OCI-LY3 (cell line): ENCODE measurements around the gene PGLYRP4.

ENCODE experiments used
- CTCF ChIP-seq: fragments of 200-600, 300-600 bp; sonication (generic); IDR thresholded peaks from 2 replicates; pipeline ENCODE4 v1.5.1; 2014; ENCODE audit warnings: antibody characterized with exemption, low read length, low read depth
- EZH2phosphoT487 ChIP-seq: fragments of 200-600 bp; shearing (Covaris generic); IDR thresholded peaks from 2 replicates; pipeline ENCODE4 v1.6.1; 2018; ENCODE audit warnings: antibody characterized with exemption, mixed run types, low read depth

DNA sequence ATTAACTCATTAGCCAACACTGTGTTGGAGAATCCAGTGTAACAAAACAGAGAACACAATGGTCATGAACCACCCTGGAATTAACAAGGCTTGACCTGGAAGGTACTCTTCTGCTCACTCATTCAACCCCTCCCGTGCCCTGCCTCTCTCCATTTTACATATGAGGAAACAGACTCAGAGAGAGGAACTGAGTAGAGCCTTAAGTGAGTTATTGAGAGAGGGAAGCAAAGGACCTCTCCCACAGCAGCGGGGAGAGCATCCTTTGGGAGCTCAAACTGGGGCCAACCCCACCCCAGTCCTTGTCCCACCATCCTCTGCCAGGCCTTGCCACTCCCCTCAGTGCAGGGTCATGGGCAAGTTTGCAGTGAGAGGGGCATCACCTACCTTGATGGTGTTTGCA is 25.4 kb upstream of the PGLYRP4 start:
- TF ChIP-seq CTCF (no peak), EZH2phosphoT487 (no peak)
